GM20431 (cell line): ENCODE results near the gene NLRX1.
"Not testable (repeated sequence)": the region's sequence is repeated elsewhere in the genome, so short reads cannot be mapped to it uniquely, and the experiment has no call there.

Experiments
- in situ Hi-C: fragments of 300-500 bp; cut with MseI, MboI; formaldehyde crosslinking; loops from one replicate; pipeline ENCODE4 v1.15.0; 2020; ENCODE audit warnings: low sequenced_read_pairs; ENCODE audit not compliant: unreplicated experiment

NLRX1 gene

DNA sequence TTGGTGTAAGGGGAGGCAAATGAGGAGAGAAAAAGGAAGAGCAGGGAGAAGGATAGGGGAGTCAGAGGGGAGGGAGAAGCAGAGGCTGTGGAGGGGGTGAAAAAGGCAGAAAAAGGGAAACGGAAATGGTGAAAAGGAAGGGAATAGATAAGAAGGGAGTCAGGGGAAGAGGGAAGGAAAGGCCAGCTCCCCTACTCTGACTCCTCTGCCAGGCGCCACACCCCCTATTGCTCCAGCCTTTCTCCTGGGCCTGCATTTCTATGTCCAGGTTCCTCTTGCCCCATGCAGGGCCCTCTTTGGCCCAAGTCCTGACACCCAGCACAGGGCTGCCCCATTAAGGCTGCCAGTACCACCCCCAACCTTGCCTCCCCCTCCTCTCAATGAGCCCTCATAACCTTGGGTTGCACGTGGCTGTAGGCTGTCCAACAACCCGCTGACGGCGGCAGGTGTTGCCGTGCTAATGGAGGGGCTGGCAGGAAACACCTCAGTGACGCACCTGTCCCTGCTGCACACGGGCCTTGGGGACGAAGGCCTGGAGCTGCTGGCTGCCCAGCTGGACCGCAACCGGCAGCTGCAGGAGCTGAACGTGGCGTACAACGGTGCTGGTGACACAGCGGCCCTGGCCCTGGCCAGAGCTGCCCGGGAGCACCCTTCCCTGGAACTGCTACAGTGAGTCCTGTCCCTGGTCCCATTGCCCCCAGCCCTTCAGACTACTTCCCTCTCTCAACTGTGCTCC, 13.3 kb downstream of the NLRX1 start:
- in situ Hi-C loops, result no loop called here

DNA sequence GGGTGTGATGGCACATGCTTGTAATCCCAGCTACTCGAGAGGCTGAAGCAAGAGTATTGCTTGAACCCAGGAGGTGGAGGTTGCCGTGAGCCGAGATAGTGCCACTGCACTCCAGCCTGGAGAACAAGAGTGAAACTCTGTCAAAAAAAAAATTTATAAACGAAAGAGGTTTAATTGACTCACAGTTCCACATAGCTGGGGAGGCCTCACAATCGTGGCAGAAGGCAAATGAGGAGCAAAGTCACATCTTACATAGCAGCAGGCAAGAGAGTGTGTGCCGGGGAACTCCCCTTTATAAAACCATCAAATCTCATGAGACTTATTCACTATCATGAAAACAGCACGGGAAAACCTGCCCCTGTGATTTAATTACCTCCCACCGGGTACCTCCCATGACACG, 15.9 kb downstream of the NLRX1 start:
- in situ Hi-C loops, result not testable (repeated sequence)

- in situ Hi-C loops, result no loop called here
These were observed 17.6 kb downstream of the NLRX1 start for GRCh38 chr11:119185981-119186634.

DNA sequence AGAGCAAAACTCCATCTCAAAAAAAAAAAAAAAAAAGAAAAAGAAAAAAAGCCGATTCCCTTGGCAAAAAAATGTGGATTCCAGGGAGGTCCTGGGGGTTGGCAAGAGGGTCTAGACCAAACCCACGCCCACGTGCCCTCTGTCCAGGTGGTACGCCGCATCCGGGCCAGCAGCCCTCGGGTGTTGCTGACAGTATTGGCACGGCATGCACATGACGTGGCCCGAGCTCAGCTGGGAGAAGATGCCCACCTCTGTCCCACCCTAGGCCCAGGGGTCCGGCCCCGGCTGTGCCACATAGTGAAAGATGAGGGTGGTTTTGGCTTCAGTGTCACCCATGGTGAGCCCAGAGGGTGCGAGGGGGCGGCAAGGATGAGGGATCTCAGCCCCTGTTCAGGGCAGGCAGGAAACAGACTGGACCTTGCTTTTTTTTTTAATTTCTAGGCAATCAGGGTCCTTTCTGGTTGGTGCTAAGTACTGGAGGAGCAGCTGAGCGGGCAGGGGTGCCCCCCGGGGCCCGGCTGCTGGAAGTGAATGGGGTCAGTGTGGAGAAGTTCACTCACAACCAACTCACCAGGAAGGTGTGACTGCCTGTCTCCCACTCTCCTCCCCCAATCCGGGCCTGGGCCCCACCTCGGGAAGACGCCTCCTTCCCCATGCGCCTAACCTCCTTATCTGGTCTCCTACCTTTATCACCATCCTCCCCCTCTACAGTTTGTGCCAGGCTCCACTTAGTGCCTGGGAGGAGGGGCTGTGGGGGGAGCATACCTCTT, 18.8 kb downstream of the NLRX1 start:
- in situ Hi-C loops, result no loop called here

DNA sequence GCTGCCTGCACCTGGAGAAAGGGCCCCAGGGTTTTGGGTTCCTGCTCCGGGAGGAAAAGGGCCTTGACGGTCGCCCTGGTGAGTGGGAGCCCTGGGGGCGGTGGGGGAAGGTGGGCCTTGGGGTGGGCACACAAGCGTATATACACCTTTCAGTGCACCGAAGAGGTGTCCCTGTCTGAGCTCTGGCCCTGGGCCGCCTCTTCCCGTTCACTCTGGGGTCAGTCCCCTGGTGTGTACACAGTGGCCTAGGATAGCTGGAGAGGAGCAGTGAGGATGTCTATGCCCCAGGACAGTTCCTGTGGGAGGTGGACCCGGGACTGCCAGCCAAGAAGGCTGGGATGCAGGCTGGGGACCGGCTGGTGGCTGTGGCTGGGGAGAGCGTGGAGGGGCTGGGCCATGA, 19.5 kb downstream of the NLRX1 start:
- in situ Hi-C loops, result no loop called here

DNA sequence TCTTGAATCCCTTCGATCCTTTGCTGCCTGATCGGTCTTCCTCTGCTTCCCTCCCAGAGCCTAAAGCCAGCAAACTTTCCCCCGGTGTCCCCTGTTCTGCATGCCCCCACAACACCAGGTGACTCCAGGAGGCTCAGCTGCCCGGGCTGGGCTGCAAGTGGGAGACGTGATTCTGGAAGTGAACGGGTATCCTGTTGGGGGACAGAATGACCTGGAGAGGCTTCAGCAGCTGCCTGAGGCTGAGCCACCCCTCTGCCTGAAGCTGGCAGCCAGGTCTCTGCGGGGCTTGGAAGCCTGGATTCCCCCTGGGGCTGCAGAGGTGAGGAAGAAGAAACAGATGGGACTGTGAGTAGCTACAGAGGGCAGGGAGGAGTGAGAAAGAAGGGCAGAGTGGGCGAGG, 20.4 kb downstream of the NLRX1 start:
- in situ Hi-C loops, result no loop called here

- in situ Hi-C loops, result no loop called here
These were observed 20.9 kb downstream of the NLRX1 start for GRCh38 chr11:119189393-119189792.

GRCh38 chr11:119190531-119190930, 22.0 kb downstream of the NLRX1 start:
- in situ Hi-C loops, result no loop called here

- in situ Hi-C loops, result not testable (repeated sequence)
These were observed 22.7 kb downstream of the NLRX1 start for GRCh38 chr11:119191265-119191664.

DNA sequence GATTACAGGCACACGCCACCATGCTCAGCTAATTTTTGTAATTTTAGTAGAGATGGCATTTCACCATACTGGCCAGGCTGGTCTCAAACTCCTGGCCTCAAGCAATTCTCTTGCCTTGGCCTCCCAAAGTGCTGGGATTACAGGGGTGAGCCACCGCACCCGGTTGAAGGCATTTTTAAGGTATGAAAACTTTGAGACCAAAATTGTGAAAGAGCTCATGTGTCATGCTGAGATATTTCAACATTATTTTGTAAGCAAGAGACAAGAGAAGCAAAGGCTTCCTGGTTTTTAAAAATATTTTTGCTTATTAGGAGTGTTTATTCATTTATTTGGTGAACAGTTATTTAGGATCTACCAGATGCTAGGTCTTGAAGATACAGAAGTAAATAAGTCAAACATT, 23.6 kb downstream of the NLRX1 start:
- in situ Hi-C loops, result no loop called here

GRCh38 chr11:119193001-119193400, 24.5 kb downstream of the NLRX1 start:
- in situ Hi-C loops, result no loop called here

GRCh38 chr11:119193626-119194025, 25.1 kb downstream of the NLRX1 start:
- in situ Hi-C loops, result no loop called here

- in situ Hi-C loops, result no loop called here
These were observed 26.4 kb downstream of the NLRX1 start for GRCh38 chr11:119194811-119195440.

DNA sequence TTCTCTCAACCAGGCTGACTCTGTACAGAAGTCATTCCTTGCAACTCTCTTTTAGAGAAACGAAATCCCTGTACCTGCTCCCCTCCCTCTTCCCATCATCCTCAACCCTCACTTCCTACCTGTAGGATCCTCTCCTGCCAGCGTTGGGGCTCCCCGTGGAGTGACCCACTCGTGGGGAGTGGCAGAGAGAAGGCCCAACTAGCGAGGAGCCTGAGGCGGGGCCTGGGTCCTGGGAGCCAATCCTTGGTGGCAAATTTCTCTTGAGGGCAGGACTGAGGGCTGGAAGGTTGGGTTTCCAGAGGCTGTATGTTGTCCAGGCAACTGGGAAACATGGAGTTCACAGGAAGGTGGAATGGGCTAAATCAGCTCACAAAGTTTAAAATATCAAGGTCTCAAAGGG, 27.2 kb downstream of the NLRX1 start:
- in situ Hi-C loops, result no loop called here

DNA sequence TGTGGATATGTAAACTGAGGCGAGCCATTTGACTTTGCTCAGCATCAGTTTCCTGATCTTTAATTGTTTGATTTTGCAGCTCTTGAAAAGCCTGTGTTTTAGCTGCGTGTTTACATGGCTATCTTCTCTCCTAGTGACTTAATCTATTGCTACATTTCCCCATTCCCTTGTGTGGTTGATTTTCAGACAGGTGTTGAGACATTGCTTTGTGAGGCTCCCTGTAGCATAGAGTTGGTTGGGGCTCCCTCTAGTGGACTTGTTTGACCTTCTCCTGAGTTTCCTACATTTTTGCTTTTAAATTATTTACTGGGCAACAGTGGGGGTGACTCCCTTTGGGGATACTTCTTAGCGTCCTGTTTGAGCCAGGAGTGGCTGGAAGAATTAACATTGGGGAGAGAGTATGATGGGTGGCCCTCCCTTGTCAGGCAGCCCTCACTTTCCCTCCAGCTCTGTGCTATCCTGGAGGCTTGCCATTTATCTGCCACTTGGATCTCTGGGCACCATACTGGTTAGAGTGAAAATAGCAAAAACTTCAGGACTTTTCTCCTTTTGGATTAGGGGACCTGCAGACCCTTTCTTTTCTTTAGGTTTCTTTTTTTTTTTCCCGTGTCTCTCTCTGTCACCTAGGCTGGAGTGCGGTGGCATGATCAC, 28.4 kb downstream of the NLRX1 start:
- in situ Hi-C loops, result no loop called here

- in situ Hi-C loops, result no loop called here
These were observed 30.4 kb downstream of the NLRX1 start for GRCh38 chr11:119198925-119199324.

DNA sequence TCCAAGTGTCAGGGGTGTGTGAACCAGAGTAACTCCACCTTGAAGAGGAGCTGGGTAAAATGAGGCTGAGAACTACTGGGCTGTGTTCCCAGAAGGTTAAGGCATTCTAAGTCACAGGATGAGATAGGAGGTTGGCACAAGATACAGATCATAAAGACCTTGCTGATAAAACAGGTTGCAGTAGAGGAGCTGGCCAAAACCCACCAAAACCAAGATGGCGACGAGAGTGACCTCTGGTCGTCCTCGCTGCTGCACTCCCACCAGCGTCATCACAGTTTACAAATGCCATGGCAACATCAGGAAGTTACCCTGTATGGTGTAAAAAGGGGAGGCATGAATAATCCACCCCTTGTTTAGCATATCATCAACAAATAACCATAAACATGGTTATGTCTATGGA, 32.7 kb downstream of the NLRX1 start:
- in situ Hi-C loops, result not testable (repeated sequence)

GRCh38 chr11:119202554-119202953, 34.0 kb downstream of the NLRX1 start:
- in situ Hi-C loops, result no loop called here

GRCh38 chr11:119204066-119204465, 35.5 kb downstream of the NLRX1 start:
- in situ Hi-C loops, result no loop called here

DNA sequence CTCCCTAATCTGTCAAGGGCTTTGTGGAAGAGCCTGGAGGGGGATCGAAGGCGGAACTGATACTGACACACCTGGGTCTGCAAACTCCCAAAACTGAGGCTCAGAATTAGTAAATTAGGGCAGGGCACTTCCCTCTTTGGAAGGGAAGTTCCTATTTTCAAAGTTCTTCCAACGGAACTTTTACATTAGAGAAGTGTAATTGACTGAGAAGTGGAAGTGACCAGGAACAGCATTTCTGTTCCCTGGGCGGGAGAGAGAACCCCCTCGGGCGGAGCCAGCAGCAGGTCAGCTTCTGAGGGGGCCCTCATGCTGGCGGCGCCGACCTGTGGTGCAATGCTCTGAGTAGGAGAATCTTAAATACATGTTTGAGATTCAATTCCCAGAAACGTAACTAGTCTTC, 36.6 kb downstream of the NLRX1 start:
- in situ Hi-C loops, result no loop called here
